GM19438 (cell line): ENCODE data around the gene PXDC1.
"Not testable (repeated sequence)": the region's sequence is repeated elsewhere in the genome, so short reads cannot be mapped to it uniquely, and the experiment has no call there.

Experiments
- ATAC-seq: cut with Tn5 transposase; IDR thresholded peaks from one replicate; pipeline ENCODE4 v1.9.1; 2021; ENCODE audit warnings: low read depth; ENCODE audit not compliant: unreplicated experiment

The PXDC1 gene

GRCh38 chr6:3737149-3737830 lies 14.2 kb downstream of the PXDC1 start:
- ATAC-seq: no peak

- ATAC-seq: no peak
Observed at GRCh38 chr6:3735029-3735605, 16.4 kb downstream of the PXDC1 start.

- ATAC-seq: no peak
Observed at GRCh38 chr6:3734023-3734422, 17.5 kb downstream of the PXDC1 start.

- ATAC-seq: no peak
Observed at GRCh38 chr6:3733321-3733925, 18.1 kb downstream of the PXDC1 start.

GRCh38 chr6:3732345-3733141 lies 19.0 kb downstream of the PXDC1 start:
- ATAC-seq: no peak

- ATAC-seq: no peak
Observed at GRCh38 chr6:3731700-3732099, 19.8 kb downstream of the PXDC1 start.

- no peak for ATAC-seq
Observed at GRCh38 chr6:3729603-3730344, 21.7 kb downstream of the PXDC1 start.

- ATAC-seq: no peak
Observed at GRCh38 chr6:3727593-3728108, 23.9 kb downstream of the PXDC1 start.

GRCh38 chr6:3727036-3727435 lies 24.5 kb downstream of the PXDC1 start:
- ATAC-seq: no peak

GRCh38 chr6:3726421-3726820 lies 25.1 kb downstream of the PXDC1 start:
- ATAC-seq: no peak

GRCh38 chr6:3725145-3726047 lies 26.1 kb downstream of the PXDC1 start:
- ATAC-seq: no peak

GRCh38 chr6:3724451-3725144 lies 26.9 kb downstream of the PXDC1 start:
- ATAC-seq: no peak

GRCh38 chr6:3723966-3724365 lies 27.5 kb downstream of the PXDC1 start:
- no peak for ATAC-seq

GRCh38 chr6:3723251-3723650 lies 28.3 kb downstream of the PXDC1 start:
- ATAC-seq: no peak

GRCh38 chr6:3722785-3723184 lies 28.7 kb downstream of the PXDC1 start:
- ATAC-seq: no peak

GRCh38 chr6:3721810-3722621 lies 29.5 kb downstream of the PXDC1 start:
- ATAC-seq: no peak

- not testable (repeated sequence) for ATAC-seq
Observed at GRCh38 chr6:3720770-3721169, 30.7 kb downstream of the PXDC1 start.
